Measurements from ENCODE around the gene CCDC85B. TPM values are rescaled to one million over a fixed set of nuclear protein-coding genes. Genes with fewer than 3 reads are reported as not detected.
A peak's percentile ranks its signal among the peaks of the same experiment; 100 is the strongest.

Gene CCDC85B
- total RNA-seq, 1 donor from 2014 or later, result 12.8 TPM

DNA sequence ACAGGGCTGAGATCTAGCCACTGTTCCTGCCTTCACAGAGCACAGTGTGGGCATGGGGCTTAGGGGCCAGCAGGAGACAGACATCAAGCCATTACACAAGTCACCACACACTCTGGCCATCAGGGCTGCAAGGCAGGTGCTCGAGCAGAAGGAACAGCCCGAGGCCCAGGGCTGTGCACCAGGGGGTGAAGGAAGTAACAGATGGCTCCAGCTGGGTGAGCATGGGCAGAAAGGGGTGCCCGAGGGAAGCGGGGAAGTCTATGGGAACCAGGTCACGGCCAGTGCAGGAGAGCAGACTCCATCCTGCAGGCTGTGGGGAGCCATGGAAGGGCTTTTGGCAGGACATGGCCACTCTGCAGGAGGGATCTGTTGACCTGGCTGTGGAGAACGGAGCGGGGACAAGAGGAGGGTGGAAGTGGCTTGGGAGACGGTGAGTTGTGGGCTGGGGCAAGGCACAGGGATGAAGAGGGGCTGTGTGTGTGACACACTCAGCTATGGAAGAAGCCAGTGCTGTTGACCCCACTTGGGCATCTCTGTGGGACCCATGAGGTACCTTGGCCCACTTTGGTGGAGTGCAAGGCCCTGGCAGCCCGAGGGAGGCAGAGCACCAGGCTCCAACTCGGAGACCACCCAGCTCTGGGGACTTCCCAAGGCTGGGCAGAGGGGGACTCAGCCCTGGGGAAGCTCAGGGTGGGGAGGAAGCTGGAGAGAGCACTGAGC lies 24.8 kb downstream of the CCDC85B start:
- Mint-ChIP-seq H3K36me3 (peaks cover 5% of the 10 kb centered on the region), H3K27ac (peak overlapping the region; percentile 81), H3K9me3 (no peaks in the 10 kb centered on the region), H3K27me3 (ENCODE audit: low read depth) (no peaks in the 10 kb centered on the region), H3K4me1 (peaks cover 35% of the 10 kb centered on the region), H3K4me3 (no peak overlapping the region)
- TF ChIP-seq, protein P1, sequence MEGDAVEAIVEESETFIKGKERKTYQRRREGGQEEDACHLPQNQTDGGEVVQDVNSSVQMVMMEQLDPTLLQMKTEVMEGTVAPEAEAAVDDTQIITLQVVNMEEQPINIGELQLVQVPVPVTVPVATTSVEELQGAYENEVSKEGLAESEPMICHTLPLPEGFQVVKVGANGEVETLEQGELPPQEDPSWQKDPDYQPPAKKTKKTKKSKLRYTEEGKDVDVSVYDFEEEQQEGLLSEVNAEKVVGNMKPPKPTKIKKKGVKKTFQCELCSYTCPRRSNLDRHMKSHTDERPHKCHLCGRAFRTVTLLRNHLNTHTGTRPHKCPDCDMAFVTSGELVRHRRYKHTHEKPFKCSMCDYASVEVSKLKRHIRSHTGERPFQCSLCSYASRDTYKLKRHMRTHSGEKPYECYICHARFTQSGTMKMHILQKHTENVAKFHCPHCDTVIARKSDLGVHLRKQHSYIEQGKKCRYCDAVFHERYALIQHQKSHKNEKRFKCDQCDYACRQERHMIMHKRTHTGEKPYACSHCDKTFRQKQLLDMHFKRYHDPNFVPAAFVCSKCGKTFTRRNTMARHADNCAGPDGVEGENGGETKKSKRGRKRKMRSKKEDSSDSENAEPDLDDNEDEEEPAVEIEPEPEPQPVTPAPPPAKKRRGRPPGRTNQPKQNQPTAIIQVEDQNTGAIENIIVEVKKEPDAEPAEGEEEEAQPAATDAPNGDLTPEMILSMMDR (IDR thresholded peaks at IDR 0.05; ENCODE audit: unreplicated experiment), result no peak
- DNase-seq (ENCODE audit: low spot score in 2 of 2, unreplicated experiment in 2 of 2), result no peak

DNA sequence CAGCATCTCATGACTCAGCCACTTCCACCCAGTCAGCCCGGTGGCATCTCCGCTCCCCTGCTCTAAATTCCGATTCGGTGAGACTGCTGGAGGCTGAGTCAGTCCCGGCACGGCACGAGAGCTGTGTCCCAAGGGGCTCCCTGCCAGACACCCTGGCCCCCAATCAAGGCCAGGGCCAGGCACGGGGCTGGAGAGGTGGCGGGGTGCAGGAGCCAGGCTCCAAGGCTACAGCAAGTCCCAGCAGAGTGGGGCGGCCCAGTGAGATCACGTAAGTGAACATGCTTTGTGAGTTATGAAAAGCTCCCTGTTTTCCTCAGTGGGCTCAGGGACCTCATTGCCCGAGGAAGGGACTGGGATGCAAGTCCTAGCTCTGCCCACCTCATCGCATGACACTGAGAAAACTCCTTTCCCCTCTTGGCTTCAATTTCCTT lies 25.4 kb downstream of the CCDC85B start:
- TF ChIP-seq, protein P1 (IDR thresholded peaks at IDR 0.05; ENCODE audit: unreplicated experiment), result no peak
- H3K4me3 Mint-ChIP-seq, result no peak overlapping the region
- peaks cover 37% of the 10 kb centered on the region for H3K4me1 Mint-ChIP-seq

DNA sequence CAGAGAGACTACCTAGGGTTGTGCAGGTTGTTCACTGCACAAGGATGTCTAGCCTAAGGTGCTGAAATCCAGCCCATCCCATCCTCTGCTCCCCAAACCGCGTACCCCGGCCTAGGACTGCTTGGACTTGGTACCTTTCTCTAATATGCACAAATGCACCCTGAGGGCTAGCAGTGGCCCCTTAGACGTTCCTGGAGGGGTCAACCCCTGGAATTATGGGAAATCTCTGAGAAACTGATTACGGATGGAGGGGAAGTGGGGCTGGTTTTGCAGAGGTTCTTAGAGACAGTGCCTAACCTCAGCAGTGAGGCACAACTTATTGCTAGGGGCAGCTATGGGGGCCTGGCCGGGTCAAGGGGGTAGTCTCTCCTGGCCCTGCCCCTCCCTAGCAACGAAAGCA lies 25.9 kb downstream of the CCDC85B start:
- H3K4me3 Mint-ChIP-seq, result peak overlapping the region; percentile 80
- H3K27me3 Mint-ChIP-seq (ENCODE audit: low read depth), result no peaks in the 10 kb centered on the region
- TF ChIP-seq, protein P1 (IDR thresholded peaks at IDR 0.05; ENCODE audit: unreplicated experiment), result no peak

More for the DNA sequence above, 25.4 kb downstream of the CCDC85B start:
- H3K36me3 Mint-ChIP-seq, result peaks cover 5% of the 10 kb centered on the region
- peak overlapping the region; percentile 81 for H3K27ac Mint-ChIP-seq
- H3K27me3 Mint-ChIP-seq (ENCODE audit: low read depth), result no peaks in the 10 kb centered on the region
- peak in 1 of 2 experiments; percentile 60 for DNase-seq (ENCODE audit: low spot score in 2 of 2, unreplicated experiment in 2 of 2)
- H3K9me3 Mint-ChIP-seq, result no peaks in the 10 kb centered on the region

DNA sequence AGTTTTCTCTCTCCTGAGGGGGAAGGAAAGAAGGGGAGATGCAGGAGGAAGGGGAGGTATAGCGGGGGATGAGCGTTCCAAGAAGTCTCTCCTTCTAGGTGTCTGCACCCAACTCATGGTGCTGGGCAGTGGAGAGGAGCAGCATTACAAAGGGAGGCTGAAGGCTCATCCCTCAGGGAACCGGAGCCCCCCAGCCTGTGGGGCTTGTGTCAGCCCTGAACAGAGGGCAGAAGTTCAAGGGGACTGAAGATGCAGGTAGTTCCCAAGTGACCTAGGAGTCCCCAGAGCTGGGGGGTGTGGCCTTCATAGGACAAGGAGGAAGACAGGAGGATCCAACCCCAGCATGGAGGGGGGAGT lies 26.6 kb downstream of the CCDC85B start:
- H3K36me3 Mint-ChIP-seq, result peaks cover 5% of the 10 kb centered on the region
- TF ChIP-seq, protein P1 (IDR thresholded peaks at IDR 0.05; ENCODE audit: unreplicated experiment), result no peak
- peak overlapping the region; percentile 81 for H3K27ac Mint-ChIP-seq
- H3K4me3 Mint-ChIP-seq, result peak overlapping the region; percentile 80
- H3K4me1 Mint-ChIP-seq, result peaks cover 33% of the 10 kb centered on the region
- no peaks in the 10 kb centered on the region for H3K27me3 Mint-ChIP-seq (ENCODE audit: low read depth)
- DNase-seq (ENCODE audit: low spot score in 2 of 2, unreplicated experiment in 2 of 2), result no peak
- no peaks in the 10 kb centered on the region for H3K9me3 Mint-ChIP-seq

More for the DNA sequence above, 25.9 kb downstream of the CCDC85B start:
- no peak for DNase-seq (ENCODE audit: low spot score in 2 of 2, unreplicated experiment in 2 of 2)
- Mint-ChIP-seq H3K9me3 (no peaks in the 10 kb centered on the region), H3K4me1 (peaks cover 37% of the 10 kb centered on the region), H3K36me3 (peaks cover 5% of the 10 kb centered on the region), H3K27ac (peak overlapping the region; percentile 81)

DNA sequence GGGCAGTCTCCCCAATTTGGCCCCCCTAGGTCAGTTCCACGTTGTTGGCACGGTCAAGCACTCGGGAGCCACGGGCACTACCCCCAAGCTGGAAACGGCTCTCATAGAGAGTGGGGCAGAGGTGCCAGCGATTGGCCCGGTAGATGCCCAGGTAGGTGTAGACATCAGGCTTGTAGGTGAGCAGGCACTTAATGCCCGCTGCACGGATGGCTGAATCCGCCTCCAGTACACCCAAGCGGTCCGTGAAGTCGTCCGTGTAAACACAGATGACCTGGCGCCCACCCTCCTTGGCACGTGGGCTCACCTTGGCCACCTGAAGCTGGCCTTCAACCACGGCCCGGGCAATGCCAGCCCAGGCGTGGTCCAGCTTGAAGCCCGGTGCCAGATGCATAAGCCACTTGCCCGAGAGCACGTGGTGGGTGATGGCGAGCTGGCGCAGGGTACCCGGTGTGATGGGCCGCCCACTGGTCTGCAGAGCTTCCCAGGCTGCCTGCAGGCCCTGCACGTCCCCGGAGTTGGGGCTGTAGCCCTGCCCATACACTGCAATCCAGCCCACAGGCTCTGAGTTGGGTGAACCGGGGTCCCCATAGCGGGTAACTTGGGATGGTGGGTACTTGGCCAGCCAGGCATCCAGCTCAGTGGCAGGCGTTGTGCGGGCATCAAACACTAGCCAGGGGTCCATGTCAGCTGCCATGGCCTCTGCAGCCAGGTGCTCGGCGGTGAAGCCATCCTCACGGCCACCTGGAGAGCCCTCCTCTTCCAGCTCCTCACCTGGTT lies 27.1 kb downstream of the CCDC85B start:
- peak overlapping the region; percentile 80 for H3K4me3 Mint-ChIP-seq
- H3K36me3 Mint-ChIP-seq, result peaks cover 11% of the 10 kb centered on the region
- H3K9me3 Mint-ChIP-seq, result no peaks in the 10 kb centered on the region
- H3K27ac Mint-ChIP-seq, result peak overlapping the region; percentile 81
- H3K4me1 Mint-ChIP-seq, result peaks cover 33% of the 10 kb centered on the region
- DNase-seq (ENCODE audit: low spot score in 2 of 2, unreplicated experiment in 2 of 2), result no peak
- H3K27me3 Mint-ChIP-seq (ENCODE audit: low read depth), result no peaks in the 10 kb centered on the region
- TF ChIP-seq, protein P1 (IDR thresholded peaks at IDR 0.05; ENCODE audit: unreplicated experiment), result no peak

All from mesothelial cell of epicardium (in vitro differentiated cells).